DOHH2 (cell line): Measurements from ENCODE around the gene ERC2.
A peak's percentile ranks its signal among the peaks of the same experiment; 100 is the strongest.

Source experiments
- H3F3A ChIP-seq: fragments of 200-600 bp; sonication (generic), shearing (Covaris generic); 2 replicates; pipeline ENCODE4 v1.6.0; 2016; ENCODE audit warnings: antibody characterized with exemption, mild to moderate bottlenecking; ENCODE audit not compliant: control insufficient read depth, insufficient read depth
- H3K27ac ChIP-seq: fragments of 200-600 bp; sonication (generic); 2 replicates; pipeline ENCODE4 v1.5.1; 2014; ENCODE audit warnings: low read depth, mild to moderate bottlenecking, low read length, moderate library complexity
- H3K27me3 ChIP-seq: fragments of 200-600 bp; sonication (generic); 2 replicates; pipeline ENCODE4 v1.6.1; 2014; ENCODE audit warnings: mild to moderate bottlenecking, low read length, mixed read lengths; ENCODE audit not compliant: control insufficient read depth
- H3K36me3 ChIP-seq: fragments of 200-600 bp; sonication (generic); 2 replicates; pipeline ENCODE4 v1.6.1; 2014; ENCODE audit warnings: mild to moderate bottlenecking, low read length, moderate library complexity, mixed read lengths; ENCODE audit not compliant: control insufficient read depth
- H3K4me1 ChIP-seq: fragments of 200-600 bp; sonication (generic); 2 replicates; pipeline ENCODE4 v1.6.1; 2014; ENCODE audit warnings: mild to moderate bottlenecking, low read length, mixed read lengths; ENCODE audit not compliant: control insufficient read depth
- H3K4me2 ChIP-seq: fragments of 200-600 bp; sonication (generic); 2 replicates; pipeline ENCODE4 v1.6.0; 2014; ENCODE audit warnings: mild to moderate bottlenecking, low read length, moderate library complexity
- H3K4me3 ChIP-seq: fragments of 200-600 bp; sonication (generic); 2 replicates; pipeline ENCODE4 v1.5.1; 2014; ENCODE audit warnings: mild to moderate bottlenecking, low read length, mixed read lengths
- H3K79me2 ChIP-seq: fragments of 200-600 bp; sonication (generic); 2 replicates; pipeline ENCODE4 v1.6.1; 2014; ENCODE audit warnings: mild to moderate bottlenecking, low read length, mixed read lengths; ENCODE audit not compliant: control insufficient read depth
- H3K9me2 ChIP-seq: fragments of 200-600 bp; sonication (generic); replicated peaks from 2 replicates; pipeline ENCODE4 v1.6.1; 2014; ENCODE audit warnings: mild to moderate bottlenecking, low read length, mixed read lengths; ENCODE audit not compliant: control insufficient read depth
- H3K9me3 ChIP-seq: fragments of 200-600 bp; sonication (generic); 2 replicates; pipeline ENCODE4 v1.6.1; 2014; ENCODE audit warnings: antibody characterized with exemption, low read length, mixed read lengths; ENCODE audit not compliant: control insufficient read depth, insufficient read depth
- H4K20me1 ChIP-seq: fragments of 200-600 bp; sonication (generic); 2 replicates; pipeline ENCODE4 v1.6.0; 2014; ENCODE audit warnings: low read depth, mild to moderate bottlenecking, antibody characterized with exemption, low read length, moderate library complexity; ENCODE audit not compliant: control insufficient read depth, insufficient read depth
- CTCF ChIP-seq: fragments of 200-600 bp; sonication (generic); IDR thresholded peaks from one replicate; pipeline ENCODE4 v1.5.1; 2014; ENCODE audit warnings: antibody characterized with exemption, mild to moderate bottlenecking, low read depth, low read length; ENCODE audit not compliant: poor library complexity, severe bottlenecking
- EZH2phosphoT487 ChIP-seq: fragments of 200-600 bp; sonication (generic); IDR thresholded peaks from 2 replicates; pipeline ENCODE4 v1.6.1; 2017; ENCODE audit warnings: borderline replicate concordance, mild to moderate bottlenecking, antibody characterized with exemption, low read length, moderate library complexity, mixed read lengths

Gene ERC2

GRCh38 chr3:56355570-56356185 lies 112.6 kb downstream of the ERC2 start:
- Histone ChIP-seq H3K27me3 (no peaks in the 10 kb centered on the region), H4K20me1 (no peaks in the 10 kb centered on the region), H3K27ac (no peak overlapping the region), H3K4me1 (no peaks in the 10 kb centered on the region), H3K9me3 (no peaks in the 10 kb centered on the region), H3K36me3 (no peaks in the 10 kb centered on the region), H3K9me2 (no peaks in the 10 kb centered on the region), H3K4me2 (no peak overlapping the region), H3F3A (no peaks in the 10 kb centered on the region), H3K4me3 (no peak overlapping the region), H3K79me2 (no peaks in the 10 kb centered on the region)
- no peak for TF ChIP-seq CTCF

- Histone ChIP-seq H3K27ac (no peak overlapping the region), H3K4me3 (no peak overlapping the region), H3F3A (no peaks in the 10 kb centered on the region), H3K9me3 (no peaks in the 10 kb centered on the region), H3K79me2 (no peaks in the 10 kb centered on the region), H3K4me1 (no peaks in the 10 kb centered on the region), H3K27me3 (no peaks in the 10 kb centered on the region), H4K20me1 (no peaks in the 10 kb centered on the region), H3K4me2 (no peak overlapping the region), H3K9me2 (no peaks in the 10 kb centered on the region), H3K36me3 (no peaks in the 10 kb centered on the region)
- TF ChIP-seq CTCF (no peak), EZH2phosphoT487 (no peak)
These were observed 116.7 kb downstream of the ERC2 start for GRCh38 chr3:56351537-56351936.

- Histone ChIP-seq H3K4me1 (no peaks in the 10 kb centered on the region), H3K27ac (no peak overlapping the region), H3K4me2 (no peak overlapping the region), H3K36me3 (no peaks in the 10 kb centered on the region), H3K27me3 (peaks cover 5% of the 10 kb centered on the region; the same call in 1 of the 2 replicates), H4K20me1 (no peaks in the 10 kb centered on the region), H3K9me2 (no peaks in the 10 kb centered on the region), H3F3A (no peaks in the 10 kb centered on the region), H3K4me3 (no peak overlapping the region), H3K9me3 (no peaks in the 10 kb centered on the region), H3K79me2 (no peaks in the 10 kb centered on the region)
- TF ChIP-seq EZH2phosphoT487 (no peak), CTCF (peak; percentile 76)
These were observed 120.9 kb downstream of the ERC2 start for GRCh38 chr3:56347219-56347871.
